ENCODE data around the gene RELT.

The RELT gene

DNA sequence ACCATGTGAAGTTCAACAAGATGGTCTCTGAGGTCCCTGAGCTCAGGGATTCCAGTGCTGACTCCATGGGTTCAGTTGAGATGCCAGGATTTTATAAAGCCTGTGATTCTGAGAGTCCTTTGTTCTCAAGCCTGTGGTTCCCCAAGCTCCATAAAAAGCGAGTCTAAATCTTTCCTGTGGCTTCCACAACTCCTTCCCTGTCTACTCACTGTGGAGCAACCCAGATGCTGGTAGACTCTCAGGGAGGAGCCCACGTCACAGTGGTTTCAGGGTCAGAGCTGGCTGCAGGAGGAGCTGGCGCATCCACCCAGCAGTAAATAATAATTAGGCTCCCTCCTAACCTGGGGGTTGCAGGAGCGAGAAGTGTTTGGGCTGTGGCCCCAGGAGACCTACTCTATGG lies 2.0 kb upstream of the RELT start:
- no peak for DNase-seq (ENCODE audit: low read depth, low spot score)

GRCh38 chr11:73375830-73376159 lies 404 bp upstream of the RELT start:
- no peak for DNase-seq (ENCODE audit: low read depth, low spot score)

GRCh38 chr11:73376803-73377629 lies 817 bp downstream of the RELT start:
- DNase-seq (ENCODE audit: low read depth, low spot score): no peak

DNA sequence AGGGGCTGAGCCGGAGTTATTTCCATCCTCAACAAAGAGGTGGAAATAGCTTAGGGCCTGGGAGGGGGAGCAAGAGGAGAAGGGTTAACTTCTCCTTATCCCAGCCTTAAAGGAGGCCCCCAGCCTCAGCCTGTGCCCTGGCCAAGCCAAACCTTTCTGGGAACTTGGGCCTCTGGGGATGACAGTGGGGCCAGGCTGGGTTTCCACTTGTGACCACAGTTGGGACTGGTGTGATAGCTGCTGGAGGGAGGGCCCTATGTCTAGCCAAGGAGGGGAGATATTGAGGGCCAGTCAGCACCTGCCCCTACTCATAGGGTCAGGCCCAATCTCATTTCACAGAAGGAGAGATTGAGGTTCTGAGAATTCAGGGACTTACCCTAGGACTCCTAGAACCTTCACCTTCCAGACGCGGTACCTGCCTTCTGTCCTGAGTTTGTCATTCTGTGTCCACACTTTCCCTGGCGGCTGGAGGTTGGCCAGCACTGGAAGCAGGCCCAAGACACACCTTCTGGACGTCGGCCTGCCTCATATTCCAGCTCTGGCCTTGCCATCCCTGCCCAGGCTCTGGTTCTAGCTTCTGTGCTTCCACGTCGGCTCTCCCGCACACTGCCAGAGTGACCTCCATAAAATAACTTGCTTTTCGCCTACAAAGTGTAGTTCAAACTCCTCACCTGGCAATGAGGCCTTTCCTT lies 3.1 kb downstream of the RELT start:
- DNase-seq (ENCODE audit: low read depth, low spot score): no peak

- no peak for DNase-seq (ENCODE audit: low read depth, low spot score)
Observed at GRCh38 chr11:73380331-73380730, 4.1 kb downstream of the RELT start.

GRCh38 chr11:73380897-73381410 lies 4.8 kb downstream of the RELT start:
- DNase-seq (ENCODE audit: low read depth, low spot score): no peak

DNA sequence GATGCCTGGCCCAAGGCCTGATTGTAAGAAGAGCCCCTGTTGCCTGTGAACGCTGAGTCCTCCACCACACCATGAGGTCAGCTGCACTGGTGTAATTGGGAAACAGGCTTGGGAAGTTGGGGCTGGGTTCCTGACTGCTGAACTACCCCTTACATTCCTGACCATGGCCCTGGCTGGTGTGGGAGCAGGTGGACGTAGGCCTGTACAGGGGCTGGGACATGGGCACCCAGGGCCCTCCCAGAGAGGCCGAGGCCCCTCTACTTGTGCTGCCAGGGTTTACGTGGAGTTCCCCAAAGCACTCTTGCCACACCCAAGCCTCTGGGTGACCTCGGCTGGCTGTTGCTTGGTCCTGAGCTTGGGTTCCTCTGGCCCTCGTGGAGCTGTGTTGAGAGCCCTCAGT lies 5.4 kb downstream of the RELT start:
- DNase-seq (ENCODE audit: low read depth, low spot score): no peak

DNA sequence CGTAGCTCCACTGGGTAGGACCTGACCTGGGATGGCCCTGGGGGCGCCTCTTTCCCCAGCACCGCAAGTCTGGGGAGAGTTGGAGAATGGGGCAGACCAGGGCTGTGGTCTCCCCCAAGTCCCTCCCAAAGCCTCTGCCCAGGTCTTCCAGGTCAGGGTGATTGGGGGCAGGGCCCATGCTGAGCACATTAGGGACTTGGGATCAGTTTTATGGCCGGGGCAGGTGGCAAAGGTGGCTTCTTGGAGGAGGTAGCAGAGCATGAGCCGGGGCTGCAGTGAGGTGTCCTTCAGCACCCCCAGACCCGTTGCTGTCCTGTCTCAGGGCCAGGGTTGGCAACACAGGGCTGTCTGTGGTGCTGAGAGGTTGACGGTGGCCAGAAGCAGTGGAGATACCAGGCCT lies 6.0 kb downstream of the RELT start:
- DNase-seq (ENCODE audit: low read depth, low spot score): no peak

GRCh38 chr11:73382747-73383146 lies 6.5 kb downstream of the RELT start:
- DNase-seq (ENCODE audit: low read depth, low spot score): no peak

DNA sequence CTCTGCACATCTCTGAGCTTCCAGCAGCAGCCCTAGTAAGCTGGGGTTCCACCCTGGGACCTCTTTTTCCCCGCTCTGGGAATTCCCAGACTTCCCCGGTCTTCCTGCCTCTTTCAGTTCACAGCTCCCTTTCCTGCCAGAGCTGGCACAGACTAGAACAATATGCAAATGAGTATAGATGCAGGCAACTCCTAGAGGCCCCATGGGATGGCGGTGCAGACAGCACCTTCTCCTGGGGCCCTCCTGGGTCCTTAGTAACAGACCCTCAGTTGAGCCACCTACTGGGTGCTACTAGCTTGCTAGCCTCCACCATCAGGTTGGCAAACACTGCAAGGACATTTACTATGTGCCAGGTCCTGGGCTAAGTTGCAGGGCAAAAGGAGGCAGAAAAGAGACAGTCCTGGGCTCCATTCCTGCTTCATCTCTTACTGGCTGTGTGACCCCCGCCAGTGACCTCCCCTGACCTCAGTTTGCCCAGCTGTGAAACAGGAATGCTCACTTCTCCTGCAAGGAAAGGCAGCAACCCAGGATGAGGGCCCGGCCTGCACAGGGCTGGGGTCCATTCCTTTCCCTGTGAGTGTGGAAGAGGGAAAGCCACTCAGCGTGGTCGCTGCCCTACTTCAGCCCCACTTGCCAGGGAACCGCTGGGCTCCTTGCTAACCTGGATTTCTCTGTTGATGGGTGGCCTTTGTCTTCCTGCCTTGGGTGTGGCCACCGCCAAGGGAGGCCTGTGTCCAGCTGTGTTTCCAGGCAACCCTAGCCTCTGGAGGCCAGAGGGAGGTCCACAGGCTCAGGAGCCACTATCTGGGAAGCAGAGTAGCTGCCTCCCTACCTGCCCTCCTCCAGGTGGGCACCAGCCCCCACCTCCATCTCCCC lies 7.3 kb downstream of the RELT start:
- no peak for DNase-seq (ENCODE audit: low read depth, low spot score)

GRCh38 chr11:73384125-73384441 lies 7.9 kb downstream of the RELT start:
- no peak for DNase-seq (ENCODE audit: low read depth, low spot score)

DNA sequence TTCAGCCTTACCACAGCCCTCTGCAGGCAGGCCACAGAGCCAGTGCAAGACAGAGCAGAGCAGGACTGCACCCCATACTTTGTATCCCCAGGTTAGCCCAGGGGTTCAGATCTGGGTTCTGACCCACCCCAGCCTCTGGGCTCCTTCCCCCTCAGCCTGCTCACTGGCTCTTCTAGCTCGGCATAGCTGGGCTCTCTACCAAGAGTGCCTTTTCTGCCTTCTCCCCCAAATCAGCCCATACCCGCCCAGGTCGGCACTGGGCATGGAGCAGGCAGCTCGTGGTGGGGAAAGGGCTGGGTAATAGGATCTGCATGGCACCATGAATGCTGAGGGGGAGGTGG lies 8.3 kb downstream of the RELT start:
- no peak for DNase-seq (ENCODE audit: low read depth, low spot score)

DNA sequence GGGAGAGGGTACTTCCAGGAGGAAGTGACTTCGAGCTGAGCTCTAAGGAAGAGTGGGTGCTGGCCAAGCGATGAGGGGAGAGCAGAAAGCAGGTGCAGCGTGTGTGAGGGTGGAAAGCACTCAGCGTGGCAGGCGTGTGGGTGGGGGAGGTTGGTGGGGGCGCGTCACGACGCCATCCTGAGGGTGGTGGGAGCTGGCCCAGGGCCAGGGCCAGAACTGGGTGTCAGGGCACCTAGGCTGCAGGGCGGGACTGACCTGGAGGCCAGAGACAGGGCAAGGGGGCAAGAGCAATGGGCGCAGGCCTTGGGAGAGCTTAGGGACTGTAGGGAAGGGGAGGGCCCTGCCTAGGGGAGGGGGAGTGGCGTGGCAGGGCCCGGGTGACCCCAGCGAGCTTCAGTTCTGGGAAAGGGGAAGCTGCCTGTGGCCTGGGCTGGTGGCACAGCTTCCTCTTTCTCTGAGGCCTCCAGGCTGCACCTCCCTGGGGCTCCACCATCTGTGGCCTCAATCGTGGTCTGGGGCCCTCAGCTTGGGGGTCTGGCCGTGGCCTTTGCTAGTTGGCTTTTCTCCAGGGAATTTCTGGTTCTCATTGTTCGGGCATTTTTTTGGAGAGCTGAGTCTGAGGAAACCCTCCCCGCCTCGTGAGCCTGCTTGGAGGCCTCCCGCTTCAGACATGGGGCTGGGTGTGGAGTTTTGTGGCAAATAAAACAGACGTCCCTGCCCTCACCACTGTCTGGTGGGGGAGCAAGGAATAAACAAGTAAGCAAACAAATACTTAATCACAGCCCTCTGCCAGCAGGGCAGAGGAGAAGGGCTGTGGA lies 8.9 kb downstream of the RELT start:
- DNase-seq (ENCODE audit: low read depth, low spot score): no peak

GRCh38 chr11:73386016-73386415 lies 9.8 kb downstream of the RELT start:
- DNase-seq (ENCODE audit: low read depth, low spot score): no peak

- DNase-seq (ENCODE audit: low read depth, low spot score): no peak
Observed at GRCh38 chr11:73386546-73386945, 10.3 kb downstream of the RELT start.

GRCh38 chr11:73387594-73388264 lies 11.5 kb downstream of the RELT start:
- no peak for DNase-seq (ENCODE audit: low read depth, low spot score)

- DNase-seq (ENCODE audit: low read depth, low spot score): no peak
Observed at GRCh38 chr11:73388265-73389133, 12.3 kb downstream of the RELT start.

DNA sequence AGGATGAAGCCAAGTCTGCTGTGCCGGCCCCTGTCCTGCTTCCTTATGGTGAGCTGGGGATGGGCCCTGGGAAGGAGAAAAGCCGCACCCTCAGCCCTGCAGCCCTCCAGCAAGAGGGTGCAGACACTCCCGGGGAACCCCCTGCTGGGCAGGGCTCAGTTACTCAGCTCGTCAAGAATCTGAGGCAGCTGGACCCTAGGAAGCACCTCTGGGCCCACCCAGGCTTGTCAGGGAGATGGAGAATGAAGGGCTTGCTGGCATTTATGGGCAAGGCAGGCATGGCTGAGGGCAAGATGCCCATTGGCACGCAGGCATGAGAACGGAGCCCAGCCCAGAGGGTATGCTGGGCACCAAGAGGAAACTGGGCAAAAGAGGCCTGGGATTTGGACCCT lies 12.9 kb downstream of the RELT start:
- no peak for DNase-seq (ENCODE audit: low read depth, low spot score)

DNA sequence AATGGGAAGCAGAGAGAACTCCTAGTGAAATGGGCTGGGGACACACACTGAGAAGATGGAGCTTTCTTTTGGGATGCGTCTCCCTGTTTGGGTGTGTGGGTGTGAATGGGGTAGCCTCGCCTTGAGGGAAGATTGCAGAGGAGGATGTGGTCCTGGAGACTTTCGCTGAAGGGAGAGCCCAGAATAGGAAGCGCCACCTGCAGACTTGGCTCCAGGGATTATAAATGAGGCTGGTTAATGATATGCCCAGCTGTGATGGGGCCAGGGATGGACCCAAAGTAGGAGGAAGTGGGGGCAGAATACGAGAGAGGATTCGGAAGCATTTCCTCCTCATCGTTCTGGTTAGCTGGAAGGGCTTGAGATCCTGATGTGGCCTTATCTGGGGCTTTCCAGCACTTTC lies 13.7 kb downstream of the RELT start:
- no peak for DNase-seq (ENCODE audit: low read depth, low spot score)
